ENCODE results near the gene DOCK3. TPM values are rescaled to one million over a fixed set of nuclear protein-coding genes. Genes with fewer than 3 reads are reported as not detected.

The DOCK3 gene
- total and polyA plus RNA-seq, 2 of the 4 experiments (the other 2 are of a cell fraction) = under 0.01 to 0.12 TPM

DNA sequence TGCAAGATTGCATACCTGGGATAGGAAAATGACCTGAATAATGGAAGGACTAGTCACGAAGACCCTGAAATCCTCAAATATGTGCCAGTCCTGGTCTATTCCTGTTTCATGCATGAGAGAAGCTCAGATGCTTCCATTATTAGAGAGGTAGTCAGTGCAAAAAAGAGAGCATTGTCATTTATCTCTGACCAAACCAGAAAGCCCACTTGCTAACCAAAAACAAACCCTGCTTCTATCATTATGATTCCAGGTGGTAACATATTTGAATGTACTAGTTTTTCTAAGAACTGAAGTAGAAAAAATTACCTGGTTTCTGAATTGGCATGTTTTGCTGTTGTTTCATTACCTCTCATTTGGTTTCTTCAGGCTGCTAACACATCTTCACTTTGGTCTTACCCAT is 549.6 kb downstream of the DOCK3 start:
- no peak overlapping the region for H2BK120ac ChIP-seq (ENCODE audit: low read depth, low read length)
- H2AK5ac ChIP-seq (ENCODE audit: low read depth, low read length) = no peak overlapping the region
- H4K8ac ChIP-seq (ENCODE audit: low read depth in 2 of 2, low read length in 2 of 2) = no peak overlapping the region
- H4K20me1 ChIP-seq (ENCODE audit: insufficient read depth, low read length) = no peaks in the 10 kb centered on the region
- H4K5ac ChIP-seq (ENCODE audit: low read depth, low read length) = no peak overlapping the region
- no peak overlapping the region for H3K14ac ChIP-seq (replicated peaks; ENCODE audit: low read depth, low read length)
- no peak for DNase-seq
- H3K18ac ChIP-seq (ENCODE audit: low read depth, low read length) = no peak overlapping the region
- POLR2A ChIA-PET (ENCODE audit: unreplicated experiment) = no interaction called here
- no peak overlapping the region for H3K4me2 ChIP-seq (ENCODE audit: low read depth, low read length)
- no peak overlapping the region for H2BK20ac ChIP-seq (ENCODE audit: low read depth, low read length)
- H3K4ac ChIP-seq (ENCODE audit: low read depth, low read length) = no peak overlapping the region
- no peak overlapping the region for H4K91ac ChIP-seq (ENCODE audit: insufficient read depth, low read depth, low read length)
- no peak overlapping the region for H3K27ac ChIP-seq (ENCODE audit: insufficient read depth, low read length)
- H3K36me3 ChIP-seq (ENCODE audit: control insufficient read depth, insufficient read depth, low read length) = no peaks in the 10 kb centered on the region
- no peaks in the 10 kb centered on the region for H3K27me3 ChIP-seq (ENCODE audit: control insufficient read depth, insufficient read depth, low read length)
- no peak overlapping the region for H3K56ac ChIP-seq (ENCODE audit: extremely low read depth, insufficient read depth, low read length)
- no CpG with 5 or more reads among the region's 1 CpG for WGBS, 2 experiments (ENCODE audit: extremely low coverage in 2 of 2, insufficient read length in 1 of 2)
- no peak overlapping the region for H3K23ac ChIP-seq (ENCODE audit: low read depth, low read length)
- H3K79me1 ChIP-seq (ENCODE audit: low read depth in 1 of 2, low read length in 2 of 2) = no peaks in the 10 kb centered on the region
- CTCF ChIA-PET = no interaction called here
- no peaks in the 10 kb centered on the region for H3K4me1 ChIP-seq (ENCODE audit: control insufficient read depth, insufficient read depth, low read length)
- H3K9ac ChIP-seq (ENCODE audit: low read depth, low read length) = no peak overlapping the region
- no peak overlapping the region for H3K4me3 ChIP-seq (ENCODE audit: insufficient read depth, low read depth, low read length)
- H2BK5ac ChIP-seq (ENCODE audit: low read depth, low read length, poor library complexity, severe bottlenecking) = no peak overlapping the region
- in situ Hi-C loops (cut with MboI; ENCODE audit: low sequenced_read_pairs) (no loop called here), intact Hi-C loops (cut with micrococcal nuclease) (no loop called here), dilution Hi-C loops (cut with HindIII; ENCODE audit: low sequenced_read_pairs, unreplicated experiment) (no loop called here)
- no TSS peak for BruUV-seq (replicated peaks)
- H2BK15ac ChIP-seq (ENCODE audit: low read depth, low read length) = no peak overlapping the region
- no peak overlapping the region for H2AK9ac ChIP-seq (replicated peaks; ENCODE audit: low read depth, low read length, poor library complexity)
- no peaks in the 10 kb centered on the region for H3K9me3 ChIP-seq (ENCODE audit: control insufficient read depth, insufficient read depth, low read length)
- no peak overlapping the region for H2AFZ ChIP-seq (replicated peaks; ENCODE audit: low read length, poor library complexity)
- ATAC-seq (ENCODE audit: low read depth) = no peak
- no peaks in the 10 kb centered on the region for H3K9me1 ChIP-seq (ENCODE audit: insufficient read depth, low read length)
- TF ChIP-seq RAD21 (IDR thresholded peaks at IDR 0.05; ENCODE audit: low read length) (no peak), CTCF (conservative IDR thresholded peaks at IDR 0.05; ENCODE audit: low read depth, low read length) (no peak), CEBPB (IDR thresholded peaks at IDR 0.05; ENCODE audit: low read depth, low read length) (no peak), POLR2A (IDR thresholded peaks at IDR 0.05; ENCODE audit: low read depth, low read length) (no peak), MAZ (IDR thresholded peaks at IDR 0.05; ENCODE audit: borderline replicate concordance, low read depth, low read length) (no peak), MXI1 (IDR thresholded peaks at IDR 0.05; ENCODE audit: borderline replicate concordance, low read depth, low read length) (no peak), MAFK (IDR thresholded peaks at IDR 0.05; ENCODE audit: low read depth, low read length) (no peak), USF2 (IDR thresholded peaks at IDR 0.05; ENCODE audit: low read depth, low read length) (no peak), BHLHE40 (IDR thresholded peaks at IDR 0.05; ENCODE audit: low read depth, low read length) (no peak), ELK1 (IDR thresholded peaks at IDR 0.05; ENCODE audit: borderline replicate concordance, low read depth, low read length) (no peak), RCOR1 (IDR thresholded peaks at IDR 0.05; ENCODE audit: insufficient replicate concordance, low read length) (no peak), FOS (IDR thresholded peaks at IDR 0.05; ENCODE audit: low read depth, low read length) (no peak), SMC3 (IDR thresholded peaks at IDR 0.05; ENCODE audit: low read depth, low read length) (no peak), NFE2L2 (IDR thresholded peaks at IDR 0.05; ENCODE audit: low read depth, low read length) (no peak), CHD1 (IDR thresholded peaks at IDR 0.05; ENCODE audit: low read depth, low read length) (no peak), RFX5 (IDR thresholded peaks at IDR 0.05; ENCODE audit: low read depth, low read length) (no peak)

All from IMR-90 (cell line).